T-helper 22 cell (primary cell): ENCODE results near the gene IFNL4.
"Not testable (repeated sequence)": the region's sequence is repeated elsewhere in the genome, so short reads cannot be mapped to it uniquely, and the experiment has no call there.

Source experiments
- DNase-seq: peaks from one replicate; pipeline ENCODE4 v3.0.0-alpha.2; 2020; ENCODE audit warnings: low read depth

Gene IFNL4

GRCh38 chr19:39254531-39255345 is 6.1 kb upstream of the IFNL4 start:
- no peak for DNase-seq

- DNase-seq: no peak
These were observed 4.9 kb upstream of the IFNL4 start for GRCh38 chr19:39253374-39254149.

GRCh38 chr19:39252458-39252857 is 3.8 kb upstream of the IFNL4 start:
- DNase-seq: no peak

GRCh38 chr19:39251846-39252245 is 3.2 kb upstream of the IFNL4 start:
- no peak for DNase-seq

- no peak for DNase-seq
These were observed 2.4 kb upstream of the IFNL4 start for GRCh38 chr19:39251081-39251480.

GRCh38 chr19:39247701-39248664 is 673 bp downstream of the IFNL4 start:
- no peak for DNase-seq

- no peak for DNase-seq
These were observed 1.5 kb downstream of the IFNL4 start for GRCh38 chr19:39246951-39247669.

- not testable (repeated sequence) for DNase-seq
These were observed 3.5 kb downstream of the IFNL4 start for GRCh38 chr19:39245166-39245565.

GRCh38 chr19:39244410-39245100 is 4.1 kb downstream of the IFNL4 start, which contains the start of gene IFNL3:
Gene IFNL3, minus strand, starts transcription at chr19:39245006. Its CDS starts 39 bp downstream, at chr19:39244967.
- DNase-seq: not testable (repeated sequence)

GRCh38 chr19:39243741-39244140 is 4.9 kb downstream of the IFNL4 start:
- DNase-seq: not testable (repeated sequence)

- DNase-seq: no peak
These were observed 8.2 kb downstream of the IFNL4 start for GRCh38 chr19:39240421-39240820.

GRCh38 chr19:39238944-39239343 is 9.7 kb downstream of the IFNL4 start:
- DNase-seq: no peak

GRCh38 chr19:39238209-39238608 is 10.4 kb downstream of the IFNL4 start:
- no peak for DNase-seq

- no peak for DNase-seq
These were observed 11.2 kb downstream of the IFNL4 start for GRCh38 chr19:39237200-39238184.

GRCh38 chr19:39236527-39236926 is 12.1 kb downstream of the IFNL4 start:
- DNase-seq: no peak

GRCh38 chr19:39232708-39233107 is 15.9 kb downstream of the IFNL4 start:
- DNase-seq: no peak

GRCh38 chr19:39230096-39230764 is 18.4 kb downstream of the IFNL4 start:
- DNase-seq: no peak

GRCh38 chr19:39224910-39225309 is 23.7 kb downstream of the IFNL4 start:
- DNase-seq: no peak
